Measurements from ENCODE around the gene CDH13. TPM values are rescaled to one million over a fixed set of nuclear protein-coding genes. Genes with fewer than 3 reads are reported as not detected.

The CDH13 gene
- polyA plus RNA-seq, 1 donor from 2014 or later: 3.2 TPM

- H3K79me2 ChIP-seq (replicated peaks; ENCODE audit: insufficient read depth, low read length): no peaks in the 10 kb centered on the region
- H3K27ac ChIP-seq (ENCODE audit: low read length): no peak overlapping the region
- no peaks in the 10 kb centered on the region for H3K36me3 ChIP-seq (ENCODE audit: insufficient read depth, low read length)
- no peak overlapping the region for H2AFZ ChIP-seq (ENCODE audit: low read depth, low read length)
- no peak overlapping the region for H3K4me2 ChIP-seq (ENCODE audit: low read length)
- no peaks in the 10 kb centered on the region for H3K9me3 ChIP-seq (ENCODE audit: low read length)
- H3K9me2 ChIP-seq (ENCODE audit: insufficient read depth, low read length): no peaks in the 10 kb centered on the region
- no peak overlapping the region for H3K4me3 ChIP-seq (ENCODE audit: low read length)
- TF ChIP-seq EP300 (conservative IDR thresholded peaks at IDR 0.05; ENCODE audit: poor library complexity, severe bottlenecking) (no peak), CTCF (IDR thresholded peaks at IDR 0.05; ENCODE audit: poor library complexity, severe bottlenecking) (no peak), REST (IDR thresholded peaks at IDR 0.05; ENCODE audit: borderline replicate concordance) (no peak)
- H3F3A ChIP-seq (ENCODE audit: insufficient read depth, low read length, poor library complexity, severe bottlenecking): no peaks in the 10 kb centered on the region
- H3K9ac ChIP-seq (ENCODE audit: low read length): no peak overlapping the region
- no peaks in the 10 kb centered on the region for H3K27me3 ChIP-seq (ENCODE audit: insufficient read depth, low read depth, low read length)
- H4K20me1 ChIP-seq (ENCODE audit: insufficient read depth): no peaks in the 10 kb centered on the region
Measured at GRCh38 chr16:83648347-83648746, 1021.6 kb downstream of the CDH13 start.

GRCh38 chr16:83651871-83652270 is 1025.1 kb downstream of the CDH13 start:
- TF ChIP-seq TAF1 (IDR thresholded peaks at IDR 0.05; ENCODE audit: low read depth): no peak
- no peak for TF ChIP-seq EZH2 (IDR thresholded peaks at IDR 0.05; ENCODE audit: borderline replicate concordance, insufficient read depth, low read length, poor library complexity, severe bottlenecking)
- TF ChIP-seq RAD21 (conservative IDR thresholded peaks at IDR 0.05): no peak
- no peak for TF ChIP-seq EP300 (conservative IDR thresholded peaks at IDR 0.05; ENCODE audit: poor library complexity, severe bottlenecking)
- no peak for TF ChIP-seq POLR2AphosphoS5 (IDR thresholded peaks at IDR 0.05)
- TF ChIP-seq CTCF (IDR thresholded peaks at IDR 0.05; ENCODE audit: poor library complexity, severe bottlenecking): no peak
- no peak for TF ChIP-seq REST (IDR thresholded peaks at IDR 0.05; ENCODE audit: borderline replicate concordance)
- no peak for TF ChIP-seq MXI1 (conservative IDR thresholded peaks at IDR 0.05; ENCODE audit: poor library complexity, severe bottlenecking)
- TF ChIP-seq SMC3 (conservative IDR thresholded peaks at IDR 0.05; ENCODE audit: poor library complexity): no peak
- no peaks in the 10 kb centered on the region for H3K9me2 ChIP-seq (ENCODE audit: insufficient read depth, low read length)
- H3K79me2 ChIP-seq (replicated peaks; ENCODE audit: insufficient read depth, low read length): no peaks in the 10 kb centered on the region
- H3K36me3 ChIP-seq (ENCODE audit: insufficient read depth, low read length): no peaks in the 10 kb centered on the region
- H3K9me3 ChIP-seq (ENCODE audit: low read length): no peaks in the 10 kb centered on the region
- H3F3A ChIP-seq (ENCODE audit: insufficient read depth, low read length, poor library complexity, severe bottlenecking): no peaks in the 10 kb centered on the region
- H3K27me3 ChIP-seq (ENCODE audit: insufficient read depth, low read depth, low read length): no peaks in the 10 kb centered on the region
- H2AFZ ChIP-seq (ENCODE audit: low read depth, low read length): no peak overlapping the region
- H3K4me3 ChIP-seq (ENCODE audit: low read length): no peak overlapping the region
- H4K20me1 ChIP-seq (ENCODE audit: insufficient read depth): no peaks in the 10 kb centered on the region
- no peak overlapping the region for H3K4me2 ChIP-seq (ENCODE audit: low read length)
- H3K9ac ChIP-seq (ENCODE audit: low read length): no peak overlapping the region
- no peak overlapping the region for H3K27ac ChIP-seq (ENCODE audit: low read length)

Data from neural cell (in vitro differentiated cells).